Measurements from ENCODE around the gene SLC17A9.

Gene SLC17A9

DNA sequence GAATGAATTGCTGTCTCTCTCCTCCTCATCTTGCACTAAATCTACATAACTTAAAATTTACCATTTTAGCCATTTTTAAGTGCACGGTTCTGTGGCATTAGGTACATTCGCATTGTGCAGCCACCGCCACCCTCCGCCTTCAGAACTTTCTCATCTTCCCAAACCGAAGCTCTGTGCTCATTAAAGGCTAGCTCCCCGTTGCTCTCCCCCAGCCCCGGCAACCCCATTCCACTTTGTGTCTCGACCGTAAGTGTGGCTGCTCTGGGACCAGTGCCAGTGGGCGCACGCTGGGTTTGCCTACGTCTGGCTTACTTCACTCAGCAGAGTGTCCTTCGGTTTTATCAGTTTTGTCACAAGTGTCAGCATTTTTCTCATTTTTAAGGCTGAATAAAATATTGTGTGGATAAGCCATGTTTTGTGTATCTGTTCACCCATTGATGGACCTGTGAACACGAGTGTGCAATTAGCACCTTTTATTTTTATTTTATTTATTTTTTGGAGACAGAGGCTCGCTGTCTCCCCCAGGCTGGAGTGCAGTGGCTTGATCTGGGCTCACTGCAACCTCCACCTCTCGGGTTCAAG lies 16.8 kb downstream of the SLC17A9 start:
- DNase-seq: no peak

DNA sequence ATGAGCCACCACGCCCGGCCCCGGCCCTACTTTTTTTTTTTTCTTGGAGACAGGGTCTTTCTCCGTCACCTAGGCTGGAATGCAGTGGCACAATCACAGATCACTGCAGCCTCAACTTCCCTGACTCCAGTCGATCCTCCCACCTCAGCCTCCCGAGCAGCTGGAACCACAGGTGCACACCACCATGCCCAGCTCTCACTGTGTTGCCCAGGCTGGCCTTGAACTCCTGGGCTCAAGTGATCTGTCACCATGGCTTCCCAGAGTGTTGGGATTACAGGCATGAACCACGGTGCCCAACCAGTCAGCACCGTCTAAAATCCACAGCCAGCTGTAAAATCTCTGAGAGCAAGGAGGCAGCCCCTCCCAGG lies 17.4 kb downstream of the SLC17A9 start:
- DNase-seq: no peak

DNA sequence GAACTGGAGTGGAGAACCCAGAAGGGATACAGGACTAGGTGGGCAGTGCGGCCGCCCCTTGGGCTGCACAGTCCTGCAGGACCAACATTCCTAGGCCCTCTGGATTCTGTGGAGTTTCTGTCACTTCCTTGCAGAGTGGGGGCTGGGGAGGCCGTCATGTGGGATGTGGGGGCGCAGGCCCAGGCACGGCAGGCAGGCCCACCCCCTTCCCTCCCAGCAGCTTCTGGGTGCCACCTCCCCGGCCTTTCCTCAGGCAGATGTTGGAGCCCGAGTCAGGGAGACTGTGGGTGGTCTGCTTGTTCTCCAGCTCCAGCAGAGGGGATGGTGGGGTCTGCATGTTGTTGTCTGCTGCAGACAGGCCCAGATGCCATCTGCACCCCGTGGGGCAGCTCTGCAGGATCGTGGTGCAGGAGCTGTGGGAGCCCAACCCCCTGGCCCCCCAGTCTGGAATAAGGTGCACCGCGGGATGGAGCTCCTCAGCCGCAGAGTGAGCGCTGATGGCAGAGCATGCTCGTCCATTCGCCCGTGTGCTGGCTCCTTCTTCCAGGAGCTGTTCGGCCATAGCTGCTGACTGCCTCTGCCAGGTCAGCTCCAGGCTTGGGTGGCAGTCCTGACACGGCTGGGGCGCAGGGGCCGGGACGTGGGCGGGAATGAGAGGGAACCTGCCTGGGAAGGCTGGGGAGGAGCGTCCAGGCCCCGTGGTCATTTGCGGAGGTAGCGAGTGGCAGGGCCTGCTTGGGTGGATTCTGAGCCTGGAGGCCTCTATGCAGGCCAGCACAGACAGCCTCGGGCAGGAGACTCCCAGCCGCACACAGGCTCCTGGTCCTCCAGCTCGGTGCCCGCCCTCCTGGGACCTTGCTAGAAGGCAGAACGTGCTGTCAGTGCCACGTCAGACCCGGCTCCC lies 18.1 kb downstream of the SLC17A9 start:
- DNase-seq: no peak

DNA sequence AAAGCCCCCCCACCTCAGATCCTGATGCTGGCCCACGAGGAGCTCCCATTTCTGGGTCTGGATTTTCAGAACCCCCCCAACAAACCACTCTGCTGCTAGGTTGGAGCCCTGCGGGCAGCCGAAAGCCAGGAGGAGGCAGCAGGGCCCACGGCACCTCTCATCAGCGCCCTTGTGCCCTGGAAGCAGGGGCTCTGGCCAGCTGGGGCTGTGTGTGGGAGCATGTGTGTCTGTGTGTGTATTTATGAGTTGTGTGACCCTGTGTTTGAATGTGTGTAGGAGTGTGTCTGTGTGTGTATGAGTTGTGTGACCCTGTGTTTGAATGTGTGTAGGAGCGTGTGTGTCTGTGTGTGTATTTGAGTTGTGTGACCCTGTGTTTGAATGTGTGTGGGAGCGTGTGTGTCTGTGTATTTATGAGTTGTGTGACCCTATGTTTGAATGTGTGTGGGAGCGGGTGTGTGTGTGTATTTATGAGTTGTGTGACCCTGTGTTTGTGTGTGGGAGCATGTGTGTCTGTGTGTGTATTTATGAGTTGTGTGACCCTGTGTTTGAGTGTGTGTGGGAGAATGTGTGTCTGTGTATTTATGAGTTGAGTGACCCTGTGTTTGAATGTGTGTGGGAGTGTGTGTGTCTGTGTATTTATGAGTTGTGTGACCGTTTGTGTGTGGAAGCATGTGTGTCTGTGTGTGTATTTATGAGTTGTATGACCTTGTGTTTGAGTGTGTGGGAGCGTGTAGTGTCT lies 18.9 kb downstream of the SLC17A9 start:
- DNase-seq: no peak

DNA sequence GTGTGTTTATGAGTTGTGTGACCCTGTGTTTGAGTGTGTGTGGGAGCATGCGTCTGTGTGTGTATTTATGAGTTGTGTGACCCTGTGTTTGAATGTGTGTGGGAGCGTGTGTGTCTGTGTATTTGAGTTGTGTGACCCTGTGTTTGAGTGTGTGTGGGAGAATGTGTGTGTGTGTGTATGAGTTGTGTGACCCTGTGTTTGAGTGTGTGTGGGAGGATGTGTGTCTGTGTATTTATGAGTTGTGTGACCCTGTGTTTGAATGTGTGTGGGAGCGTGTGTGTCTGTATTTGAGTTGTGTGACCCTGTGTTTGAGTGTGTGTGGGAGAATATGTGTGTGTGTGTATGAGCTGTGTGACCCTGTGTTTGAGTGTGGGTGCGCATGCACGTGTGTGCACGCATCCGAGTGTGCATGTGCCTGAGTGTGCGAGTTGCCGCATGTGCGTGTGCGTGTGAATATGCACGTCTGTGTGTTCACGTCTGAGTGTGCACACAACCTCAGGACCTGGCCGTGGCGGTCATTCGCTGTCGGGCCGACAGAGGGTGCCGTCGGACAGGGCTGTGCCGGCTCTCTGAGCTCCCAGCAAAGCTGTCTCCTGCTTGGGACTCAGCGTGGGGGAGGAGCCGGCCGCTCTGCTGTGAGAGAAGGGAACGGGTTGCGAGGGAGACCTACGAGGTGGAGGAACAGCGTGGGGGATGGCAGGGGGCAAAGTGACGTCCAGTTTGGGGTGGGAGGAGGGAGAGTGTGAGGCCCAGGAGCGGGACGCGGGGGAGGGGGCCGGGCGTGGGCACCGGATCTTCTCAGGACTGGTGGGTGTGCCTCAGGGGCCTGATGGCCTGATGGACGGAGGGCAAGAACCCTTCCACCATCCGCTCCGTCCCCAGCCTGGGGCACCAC lies 19.7 kb downstream of the SLC17A9 start:
- DNase-seq: peak; percentile 63

DNA sequence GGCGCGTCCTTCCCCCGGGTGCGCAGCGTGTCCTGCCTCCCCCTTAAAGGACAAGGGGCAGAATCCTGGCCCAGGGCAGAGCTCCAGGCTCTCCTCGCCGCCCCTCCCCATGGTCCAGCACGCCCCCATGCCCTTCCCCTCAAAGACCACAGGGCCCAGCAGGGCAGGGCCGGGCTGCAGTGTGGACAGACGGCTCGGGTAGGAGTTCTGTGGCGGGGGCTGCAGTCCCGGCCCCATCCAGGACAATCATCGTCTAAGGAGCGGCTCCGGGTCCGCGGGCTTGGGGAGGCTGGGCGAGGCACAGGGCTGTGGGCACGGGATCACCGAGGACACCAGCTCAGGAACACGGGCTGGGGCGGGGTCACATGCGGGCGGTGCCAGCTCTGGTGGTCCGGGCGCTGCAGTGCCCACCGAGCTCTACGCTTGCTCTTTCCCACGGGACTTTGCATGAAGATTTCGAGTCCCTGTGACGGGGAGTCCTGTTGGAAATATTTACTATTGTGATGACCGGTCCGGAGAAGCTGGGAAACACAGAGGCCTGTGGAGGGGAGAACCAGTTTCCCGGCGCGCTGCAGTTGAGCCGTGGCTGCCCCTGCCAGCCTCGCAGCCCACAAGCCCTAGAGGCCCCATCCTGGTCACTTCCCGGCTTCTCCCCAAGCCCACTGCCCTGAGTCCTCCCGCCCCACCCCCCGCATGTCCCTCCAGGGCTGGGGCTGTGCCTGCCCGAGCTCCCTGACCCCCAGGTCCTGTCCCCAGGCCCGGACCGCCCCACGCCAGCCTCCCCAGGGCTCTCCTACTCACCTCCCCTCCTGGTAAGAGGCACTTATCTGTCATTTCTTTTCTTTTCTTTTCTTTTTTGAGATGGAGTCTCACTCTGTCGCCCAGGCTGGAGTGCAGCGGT lies 20.6 kb downstream of the SLC17A9 start:
- DNase-seq: no peak

DNA sequence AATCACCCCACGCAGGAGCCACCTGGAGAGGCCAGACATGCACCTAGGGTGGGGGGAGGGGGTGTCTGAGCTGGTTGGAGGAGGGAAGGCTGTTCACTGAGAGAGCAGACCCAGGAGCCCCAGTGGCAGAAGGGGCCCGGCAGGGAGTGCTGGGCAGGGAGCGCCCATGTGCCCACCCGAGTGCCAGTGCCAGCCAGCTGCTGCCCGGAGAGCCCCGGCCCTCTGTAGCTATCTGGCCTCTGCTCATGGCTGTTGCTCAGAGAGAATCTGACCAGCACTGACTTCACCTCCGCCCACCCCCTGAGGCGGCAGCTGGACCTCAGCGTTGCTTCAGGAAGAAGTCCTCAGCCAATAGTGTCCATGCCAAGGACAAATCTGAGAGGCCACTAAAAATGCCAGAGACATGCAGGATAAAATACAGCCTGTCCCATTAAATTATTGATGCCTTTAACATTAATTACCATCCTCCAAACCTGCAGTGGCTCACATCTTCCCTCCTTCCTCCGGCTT lies 22.8 kb downstream of the SLC17A9 start:
- DNase-seq: no peak

DNA sequence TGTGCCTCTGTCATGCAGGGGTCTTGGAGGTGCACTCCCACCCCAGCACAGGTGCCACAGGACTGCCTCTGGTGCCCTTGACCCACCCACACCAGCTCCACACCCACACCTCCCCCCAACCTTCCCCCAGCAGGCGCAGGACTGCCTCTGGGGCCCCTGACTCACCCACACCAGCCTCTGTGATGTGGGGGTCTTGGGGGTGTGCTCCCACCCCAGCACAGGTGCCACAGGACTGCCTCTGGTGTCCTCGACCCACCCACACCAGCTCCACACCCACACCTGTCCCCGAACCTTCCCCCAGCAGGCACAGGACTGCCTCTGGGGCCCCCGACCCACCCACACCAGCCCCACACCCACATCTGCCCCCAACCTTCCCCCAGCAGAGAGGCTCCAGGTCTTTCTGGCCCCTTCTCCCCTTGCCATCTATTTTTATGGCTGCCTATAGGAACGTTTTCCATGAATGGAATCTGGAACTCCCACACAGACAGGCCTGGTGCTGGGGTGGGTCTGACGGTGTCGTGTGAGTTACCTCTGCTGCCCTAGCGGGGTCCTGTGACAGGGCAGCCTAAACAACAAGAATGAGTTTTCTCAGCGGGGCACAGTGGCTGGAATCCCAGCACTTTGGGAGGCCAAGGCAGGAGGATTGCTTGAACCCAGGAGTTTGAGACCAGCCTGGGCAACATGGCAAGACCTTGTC lies 23.5 kb downstream of the SLC17A9 start:
- no peak for DNase-seq

DNA sequence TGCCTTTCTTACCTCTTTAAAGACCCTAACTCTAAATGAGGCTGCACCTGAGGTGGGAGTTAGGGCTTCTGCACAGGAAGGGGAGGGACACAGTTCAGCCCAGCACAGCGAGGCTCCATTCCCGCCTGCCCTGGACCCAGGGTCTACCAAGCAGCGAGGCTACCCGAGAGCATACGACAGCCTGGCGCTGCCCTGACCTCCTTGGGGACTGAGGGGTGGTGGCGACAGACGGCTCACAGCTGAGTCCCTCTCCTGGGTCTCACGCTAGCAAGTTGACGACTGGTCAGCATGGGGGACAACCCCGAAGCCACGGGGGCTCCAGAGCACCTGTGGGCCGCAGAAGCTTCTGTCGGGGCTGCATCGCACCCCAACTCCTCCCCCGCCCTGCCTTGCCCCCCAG lies 24.4 kb downstream of the SLC17A9 start:
- DNase-seq: no peak

DNA sequence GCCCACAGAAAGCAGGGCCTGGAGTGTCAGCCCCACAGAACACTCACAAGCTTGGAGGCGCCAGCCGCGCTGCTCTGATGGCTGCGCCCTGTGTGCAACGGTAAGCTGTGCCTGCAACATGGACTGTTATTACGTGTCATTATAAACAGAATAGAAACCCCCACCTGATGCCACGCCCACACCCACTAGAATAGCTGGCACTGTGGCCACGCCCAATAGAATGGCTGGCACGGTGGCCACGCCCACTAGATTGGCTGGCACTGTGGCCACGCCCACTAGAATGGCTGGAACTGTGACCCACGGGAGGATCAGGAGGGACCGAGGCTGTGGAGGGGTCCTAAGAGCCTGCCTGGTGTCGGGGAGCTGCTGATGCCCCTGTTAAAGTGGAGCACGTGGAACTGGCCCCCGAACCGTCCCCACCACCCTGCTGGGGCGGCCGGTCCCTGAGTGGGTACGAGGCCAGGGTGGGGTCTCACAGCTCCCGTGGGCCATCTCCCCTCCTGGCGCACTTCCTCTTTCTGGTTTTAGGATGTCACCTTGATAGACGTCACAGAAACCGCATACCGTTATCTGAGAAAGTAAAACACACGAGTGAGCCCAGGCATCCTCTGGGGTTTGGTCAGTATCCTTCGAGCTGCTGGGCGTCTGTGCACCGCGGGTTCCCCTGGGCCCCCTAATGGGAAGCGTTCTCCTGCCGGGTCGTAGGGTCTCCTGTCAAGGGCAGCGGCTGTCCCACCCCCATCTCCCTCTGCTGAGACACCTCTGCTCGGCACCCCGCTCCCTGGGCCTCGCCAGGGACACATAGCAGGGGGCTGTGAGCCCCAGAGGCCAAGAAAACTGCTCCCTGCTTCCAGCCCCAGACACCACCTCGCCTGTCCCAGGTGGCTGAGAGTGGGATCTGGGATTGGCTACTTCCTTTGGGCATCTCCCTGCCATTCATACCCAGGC lies 25.4 kb downstream of the SLC17A9 start:
- DNase-seq: peak; percentile 54

DNA sequence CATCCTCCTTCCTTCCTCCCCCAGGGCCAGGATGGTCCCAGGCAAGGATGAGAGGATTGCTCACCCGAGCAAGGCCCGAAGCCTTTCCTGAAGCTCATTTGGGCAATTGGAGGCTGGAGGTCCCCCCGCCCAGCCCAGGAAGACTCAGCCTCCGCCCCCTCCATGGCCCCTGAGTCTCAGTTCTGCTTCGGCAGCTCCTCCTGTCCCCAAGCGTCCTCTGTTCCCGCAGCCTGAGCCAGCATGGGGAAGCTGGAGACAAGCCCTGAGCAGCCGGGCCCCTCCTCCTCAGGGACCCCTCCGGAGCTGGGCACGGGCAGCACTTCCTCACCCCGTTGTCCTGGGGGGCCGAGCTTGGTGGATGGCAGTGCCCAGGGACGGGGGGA lies 26.0 kb downstream of the SLC17A9 start:
- DNase-seq: no peak

DNA sequence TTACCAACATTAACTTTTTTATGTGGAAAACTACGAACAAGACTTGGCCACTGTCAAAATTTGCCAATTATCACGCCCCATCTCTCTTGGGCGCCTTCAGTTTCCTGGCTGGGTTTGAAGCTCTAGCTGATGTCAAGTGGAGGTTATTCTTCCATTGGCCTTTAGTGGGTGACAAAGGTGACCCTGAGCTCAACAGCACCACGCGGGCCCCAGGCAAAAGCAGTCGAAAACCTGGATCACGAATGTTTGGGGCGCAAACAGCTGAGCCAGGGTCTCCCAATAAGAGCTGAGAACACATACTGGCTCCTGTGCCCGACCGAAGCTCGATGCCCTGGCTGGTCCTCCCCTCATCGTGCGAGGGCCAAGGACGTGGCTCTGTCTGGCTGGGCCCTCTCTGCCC lies 26.8 kb downstream of the SLC17A9 start:
- no peak for DNase-seq

DNA sequence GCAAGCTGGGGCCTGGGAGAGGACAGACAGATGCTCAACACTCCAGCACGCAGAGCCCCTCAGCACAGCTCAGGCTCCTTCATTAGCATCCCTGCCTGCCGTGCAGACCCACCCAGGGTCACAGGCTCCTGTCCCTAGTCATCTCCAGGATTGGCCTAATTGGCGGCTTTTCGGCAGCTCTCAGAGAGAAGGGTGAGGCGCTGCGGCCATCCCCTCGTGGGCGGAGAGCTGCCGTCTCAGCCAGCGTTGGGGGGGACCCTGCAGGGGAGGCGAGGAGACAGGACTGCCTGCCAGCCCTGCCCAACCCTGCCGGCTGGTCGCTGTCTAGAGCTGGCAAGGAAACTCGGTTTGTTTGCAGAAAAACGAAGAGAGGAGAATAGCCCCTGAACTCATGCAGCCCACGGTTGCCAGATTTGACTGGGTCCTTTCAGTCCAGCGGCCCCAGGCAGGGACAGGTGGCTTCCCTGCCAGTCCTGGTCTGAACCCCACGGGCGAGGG lies 27.4 kb downstream of the SLC17A9 start:
- DNase-seq: no peak

DNA sequence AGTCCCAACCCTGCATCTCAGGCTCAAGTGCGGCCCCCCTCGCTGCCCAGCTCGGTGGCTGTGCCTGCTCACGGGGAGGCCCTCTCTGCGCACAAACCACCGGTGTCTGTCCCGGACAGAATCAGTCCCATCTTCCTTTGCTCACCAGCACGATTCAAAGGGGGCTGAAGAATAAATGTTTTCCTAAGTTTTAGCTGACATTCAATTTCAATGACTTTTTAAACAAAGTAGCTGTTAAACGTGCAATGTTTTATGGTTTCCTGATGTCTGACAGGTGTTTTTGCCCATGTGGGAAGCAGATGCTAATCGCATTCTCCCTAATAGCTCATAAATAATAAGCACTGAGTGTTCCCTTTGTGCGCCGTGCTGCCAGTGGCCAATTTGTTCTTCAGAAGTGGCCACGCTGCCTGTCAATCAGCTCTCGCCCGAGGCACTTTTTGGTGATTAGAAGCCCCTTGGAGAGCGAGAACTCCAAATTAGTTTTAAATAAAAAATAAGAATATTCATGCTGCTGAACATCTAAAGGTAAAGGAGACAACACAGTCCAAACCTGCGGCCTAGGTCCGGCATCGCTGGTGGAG lies 28.0 kb downstream of the SLC17A9 start:
- DNase-seq: no peak

DNA sequence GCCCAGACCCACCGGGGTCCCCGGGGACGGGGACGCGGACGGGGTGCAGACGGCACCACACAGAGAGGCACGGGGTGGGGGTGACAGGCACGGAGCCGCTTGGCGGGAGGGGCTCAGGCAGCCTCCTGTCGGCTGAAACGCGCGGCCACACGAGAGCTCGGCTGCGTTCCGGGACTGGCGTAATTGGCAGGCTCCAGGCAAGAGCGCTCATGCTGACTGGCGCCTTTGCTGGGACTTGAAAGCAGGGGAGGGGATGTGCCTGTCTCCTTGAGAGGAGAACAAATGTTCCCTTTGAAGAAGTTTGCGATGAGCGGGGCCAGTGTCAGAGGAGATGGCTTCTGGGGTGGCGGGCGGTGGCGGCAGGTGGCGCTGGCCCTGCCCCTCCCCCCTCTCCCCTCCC lies 28.5 kb downstream of the SLC17A9 start:
- DNase-seq: peak; percentile 34

DNA sequence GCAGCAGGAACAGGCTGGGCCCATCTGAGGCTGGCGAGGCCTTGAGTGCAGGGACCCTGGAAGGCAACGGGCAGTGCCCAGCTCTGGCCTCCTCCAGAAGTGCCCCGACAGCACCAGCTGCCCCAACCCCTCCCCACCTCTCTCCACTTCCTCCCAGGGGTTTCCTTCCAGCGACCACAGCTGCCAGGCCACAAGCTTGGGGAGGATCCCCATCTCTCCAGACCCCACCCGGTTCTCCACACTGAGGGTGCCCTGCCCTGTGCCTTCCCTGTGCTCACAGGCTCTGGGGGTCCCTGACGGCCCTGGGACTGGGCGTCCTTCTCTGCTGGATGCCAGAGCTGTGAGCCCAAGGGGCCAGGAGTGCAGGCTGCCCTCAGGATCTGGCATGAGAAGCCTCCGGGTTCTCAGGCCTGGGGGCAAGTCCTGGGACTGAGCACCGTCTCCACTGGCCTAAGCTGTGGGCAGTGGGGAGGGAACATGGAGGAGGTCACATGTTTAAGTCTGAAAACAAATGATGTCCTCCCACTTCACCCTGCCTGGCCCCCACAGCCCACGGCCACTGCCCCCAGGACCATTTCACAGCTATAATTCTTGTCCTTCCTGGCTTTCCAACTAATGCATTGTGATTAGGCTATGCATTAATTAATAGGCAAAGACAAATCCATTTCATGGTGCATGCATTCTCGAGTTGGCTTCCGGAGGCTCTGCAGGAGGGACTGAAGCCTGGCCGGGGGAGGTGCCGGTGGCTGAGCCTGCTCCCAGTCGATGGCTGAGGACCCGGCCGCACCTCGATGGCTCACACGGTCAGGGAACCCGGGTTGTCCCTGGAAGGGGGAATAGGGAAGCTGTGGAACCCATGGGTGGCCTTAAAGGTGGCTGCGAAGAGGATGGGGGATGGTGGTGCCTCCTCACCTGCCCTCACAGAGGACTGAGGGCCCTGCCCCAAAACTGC lies 29.9 kb downstream of the SLC17A9 start:
- DNase-seq: no peak

DNA sequence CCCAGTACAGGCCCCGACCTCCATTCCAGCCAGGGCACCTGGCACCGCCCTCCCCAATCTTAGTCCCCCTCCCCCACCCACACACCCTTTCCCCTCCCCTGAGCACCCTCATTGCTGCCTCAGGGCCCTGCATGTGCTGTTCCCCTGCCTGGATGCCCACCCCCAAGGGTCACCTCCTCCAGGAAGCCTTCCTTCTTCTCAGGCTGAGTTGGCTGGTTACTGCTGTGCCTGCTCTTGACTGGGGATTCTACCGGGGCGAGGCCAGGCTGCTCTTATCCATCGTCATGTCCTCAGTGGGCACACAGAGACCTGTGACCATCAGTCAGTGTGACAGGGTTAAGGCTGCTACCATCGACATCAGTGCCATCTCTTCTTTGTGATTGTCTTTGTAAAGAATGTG lies 30.7 kb downstream of the SLC17A9 start:
- DNase-seq: no peak
